Pancreas (tissue), 10 donors: ENCODE measurements around the gene TFE3. TPM values are rescaled to one million over a fixed set of nuclear protein-coding genes. Genes with fewer than 3 reads are reported as not detected.
A peak's percentile ranks its signal among the peaks of the same experiment; 100 is the strongest.

ENCODE experiments used
- ATAC-seq, 4 donors: fragments of 200-7000 bp; cut with Tn5 transposase; one replicate each; pipeline versions ENCODE4 v1.8.0 to v1.9.1; 2020; ENCODE audit warnings: mild to moderate bottlenecking in 4 of 4, moderate library complexity in 4 of 4
- DNase-seq, 6 donors: peaks; one replicate each; pipeline ENCODE4 v3.0.0-alpha.2; 2020
- FAIRE-seq: peaks from 2 replicates; lab custom pipeline; 2012; peaks lifted over from hg19 to GRCh38; lab: Jason Lieb, UNC
- H3K27ac ChIP-seq, 4 donors: fragments of 200-600 bp; sonication (generic); 1 replicate in 3 of 4; 2 replicates in 1 of 4; pipeline versions ENCODE4 v1.5.0 to v1.8.0; 2020
- H3K27me3 ChIP-seq, 4 donors: fragments of 200-600 bp; one replicate each; pipeline ENCODE4 v1.8.0; 2021
- H3K36me3 ChIP-seq, 3 donors: fragments of 200-600 bp; sonication (generic) in 1 of 3; one replicate each; pipeline versions ENCODE4 v1.5.0 to v1.8.0; 2020 to 2021
- H3K4me1 ChIP-seq, 3 donors: fragments of 200-600 bp; one replicate each; pipeline ENCODE4 v1.8.0; 2021
- H3K4me3 ChIP-seq, 4 donors: fragments of 200-600 bp; sonication (generic) in 2 of 4; one replicate each; pipeline versions ENCODE4 v1.5.0 to v1.8.0; 2020 to 2021
- H3K9me3 ChIP-seq, 4 donors: fragments of 200-600 bp; one replicate each; pipeline ENCODE4 v1.8.0; 2021
- WGBS, 2 donors: extraction: QIAGEN DNeasy Blood & Tissue Kit; methylation state at CpG; one replicate each; pipeline ENCODE4 v1.1.7; 2013; 5-methylcytosine and 5-hydroxymethylcytosine counted together
- intact Hi-C, 3 donors: fragments of 100-400 bp; cut with DNase I; formaldehyde crosslinking; loops; one replicate each; pipeline versions ENCODE4 v1.11.1 to v1.14.2; 2022
- polyA plus RNA-seq, 2 donors: library from polyadenylated mRNA; stranded (reverse); fragments of 200-250 nt; gene quantifications; one replicate each; pipeline ENCODE4 v1.2.3, GENCODE V29; 2013
- total RNA-seq, 6 donors: library from RNA; stranded (reverse); fragmentation: NEBNext Ultra II Directional in 4 of 6; extraction: Animal tissue kit (Norgen Biotek cat#: 25700) in 4 of 6; gene quantifications; one replicate each; pipeline versions ENCODE4 v1.2.1 to v1.2.4, GENCODE V29; 2021 to 2023
- TF ChIP-seq, protein P1 (sequence below), 4 donors: fragments of 200-600 bp; sonication (generic) in 3 of 4; IDR thresholded peaks; one replicate each; pipeline versions ENCODE4 v1.5.0 to v1.8.0; 2021; ENCODE audit warnings: antibody characterized with exemption in 4 of 4
- donor health status: healthy with polysubstance abuse.
- donor health status: DM: no; HTN: no; CAD: no; lungs with moderate emphysema.
- donor health status: DM: no; HTN: no; CAD: no.
- donor health status: control.
- donor health status: control.
- donor health status: Bipolar disorder and iron deficiency.
- donor health status: DM: yes; HTN: yes; CAD: no.
- donor health status: DM: no; HTN: no; CAD: no.
- donor health status: DM: no; HTN: no; CAD: no.
- donor health status: DM: yes; HTN: yes; CAD: no.

TFE3 gene
- total and polyA plus RNA-seq, 8 donors = 8.5 to 20.6 (median 13.6) TPM

DNA sequence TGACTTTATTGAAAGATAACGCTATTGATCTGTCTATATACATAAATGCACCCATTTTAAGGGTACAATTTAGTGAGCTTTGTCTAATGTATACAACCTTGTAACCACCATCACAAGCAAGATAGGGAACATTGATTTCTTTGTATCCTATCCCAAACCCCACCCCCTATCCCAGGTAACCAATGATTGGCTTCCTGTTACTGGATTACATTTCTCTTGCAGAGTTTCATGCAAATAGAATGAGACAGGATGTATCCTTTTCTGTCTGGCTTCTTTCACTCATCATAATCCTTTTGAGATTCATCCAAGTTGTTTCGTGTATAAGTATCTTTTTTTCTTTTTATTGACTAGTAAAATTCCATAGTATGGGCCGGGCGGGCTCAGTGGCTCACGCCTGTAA lies 39.5 kb downstream of the TFE3 start:
- no peak for FAIRE-seq
- H3K4me3 ChIP-seq = no peak overlapping the region
- no peaks in the 10 kb centered on the region for H3K27me3 ChIP-seq
- no peak for ATAC-seq
- no peak for DNase-seq
- H3K27ac ChIP-seq = no peak overlapping the region
- no peaks in the 10 kb centered on the region for H3K9me3 ChIP-seq
- no peaks in the 10 kb centered on the region for H3K4me1 ChIP-seq
- no peaks in the 10 kb centered on the region for H3K36me3 ChIP-seq
- TF ChIP-seq, protein P1, sequence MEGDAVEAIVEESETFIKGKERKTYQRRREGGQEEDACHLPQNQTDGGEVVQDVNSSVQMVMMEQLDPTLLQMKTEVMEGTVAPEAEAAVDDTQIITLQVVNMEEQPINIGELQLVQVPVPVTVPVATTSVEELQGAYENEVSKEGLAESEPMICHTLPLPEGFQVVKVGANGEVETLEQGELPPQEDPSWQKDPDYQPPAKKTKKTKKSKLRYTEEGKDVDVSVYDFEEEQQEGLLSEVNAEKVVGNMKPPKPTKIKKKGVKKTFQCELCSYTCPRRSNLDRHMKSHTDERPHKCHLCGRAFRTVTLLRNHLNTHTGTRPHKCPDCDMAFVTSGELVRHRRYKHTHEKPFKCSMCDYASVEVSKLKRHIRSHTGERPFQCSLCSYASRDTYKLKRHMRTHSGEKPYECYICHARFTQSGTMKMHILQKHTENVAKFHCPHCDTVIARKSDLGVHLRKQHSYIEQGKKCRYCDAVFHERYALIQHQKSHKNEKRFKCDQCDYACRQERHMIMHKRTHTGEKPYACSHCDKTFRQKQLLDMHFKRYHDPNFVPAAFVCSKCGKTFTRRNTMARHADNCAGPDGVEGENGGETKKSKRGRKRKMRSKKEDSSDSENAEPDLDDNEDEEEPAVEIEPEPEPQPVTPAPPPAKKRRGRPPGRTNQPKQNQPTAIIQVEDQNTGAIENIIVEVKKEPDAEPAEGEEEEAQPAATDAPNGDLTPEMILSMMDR (IDR thresholded peaks at IDR 0.05) = no peak
- WGBS, 2 donors = 76 to 78% methylated on average over 5 of the region's 5 CpGs
- intact Hi-C loops = no loop called here

DNA sequence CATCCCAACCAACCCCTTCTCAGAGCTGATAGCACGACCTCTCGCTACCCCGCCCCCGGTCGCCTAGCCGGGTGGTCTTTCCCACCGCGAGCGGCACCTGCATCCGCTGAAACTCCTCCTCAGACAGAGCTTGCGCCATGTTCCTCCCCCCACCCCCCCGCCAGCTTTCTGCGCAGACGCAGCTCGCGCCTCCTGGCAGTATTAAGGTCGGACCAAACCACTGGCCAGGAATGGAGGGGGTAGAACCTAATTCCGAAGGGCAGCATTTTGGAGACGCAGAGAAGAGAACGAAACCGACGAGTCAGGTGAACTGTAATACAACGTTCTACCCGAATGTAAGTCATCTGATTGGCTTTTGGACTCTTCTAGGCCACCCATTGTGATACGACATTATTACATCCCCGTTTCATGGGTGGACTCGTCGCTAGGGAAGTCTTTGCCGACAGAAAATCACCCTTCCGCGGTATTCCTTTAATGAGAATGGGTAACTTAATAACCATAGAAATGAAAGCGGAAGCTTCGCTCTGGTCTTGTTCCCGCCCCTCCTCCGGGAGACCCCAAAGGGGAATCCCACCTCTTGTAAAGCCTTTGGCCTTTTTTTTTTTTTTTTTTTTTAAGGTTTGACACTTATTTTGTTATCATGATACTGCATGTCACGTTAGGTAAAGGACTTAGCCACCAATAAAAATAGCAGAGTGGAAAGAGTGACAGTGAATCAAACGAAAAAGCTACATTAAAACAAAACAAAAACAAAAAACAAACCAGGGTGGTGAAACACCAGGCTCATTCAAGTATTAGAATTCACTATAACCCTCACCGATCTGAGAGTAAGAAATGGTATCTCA lies 40.8 kb downstream of the TFE3 start, which contains the start of gene GRIPAP1:
GRIPAP1 (minus strand) TSS at position 174 of the 845 bp plus-strand sequence; CDS start at position 139, 35 bp downstream.
- Histone ChIP-seq H3K9me3 (no peaks in the 10 kb centered on the region), H3K4me1 (no peaks in the 10 kb centered on the region), H3K4me3 (peak within 1 kb of the TSS; percentile 33 to 63 (median 53)), H3K27ac (peak within 1 kb of the TSS; percentile 65 to 87 (median 79)), H3K36me3 (no peaks in the 10 kb centered on the region), H3K27me3 (no peaks in the 10 kb centered on the region)
- TF ChIP-seq, protein P1 (IDR thresholded peaks at IDR 0.05) = no peak
- ATAC-seq (peak; percentile 96 to 97 (median 96)), FAIRE-seq (peak; percentile 92), DNase-seq (peak; percentile 72 to 85 (median 74))
- 1 to 27% methylated on average over 38 of the region's 38 CpGs for WGBS, 2 donors
- intact Hi-C loops = no loop called here

DNA sequence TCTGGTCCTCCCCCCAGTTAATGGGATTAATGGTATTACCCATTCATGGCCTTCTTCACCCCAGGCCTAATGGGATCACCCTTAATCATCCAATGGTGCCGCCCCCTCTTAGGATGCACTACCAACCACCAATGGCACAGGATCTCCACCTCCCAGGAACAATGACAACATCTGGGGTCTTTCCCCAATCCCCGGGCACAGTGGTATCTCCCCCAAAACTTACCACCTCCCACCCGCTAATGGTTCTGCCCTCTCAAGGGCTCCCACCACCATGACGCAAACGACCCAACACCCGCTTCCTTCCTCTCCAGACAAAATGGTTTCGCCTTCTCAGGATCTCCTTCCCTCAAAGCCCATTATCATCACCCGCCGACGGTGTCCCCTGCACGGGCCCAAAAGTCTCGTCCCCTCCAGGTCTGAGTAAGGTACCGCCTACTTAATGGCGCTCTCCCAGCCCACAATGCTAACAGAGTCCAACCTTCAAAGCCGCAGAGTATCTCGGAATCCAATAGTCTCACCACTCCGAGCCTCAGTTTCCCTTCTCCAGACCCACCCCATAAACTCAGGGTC lies 41.6 kb downstream of the TFE3 start:
- Histone ChIP-seq H3K4me3 (peak overlapping the region; percentile 33 to 63 (median 53)), H3K27me3 (no peaks in the 10 kb centered on the region), H3K36me3 (no peaks in the 10 kb centered on the region), H3K4me1 (no peaks in the 10 kb centered on the region), H3K27ac (peak overlapping the region in 3 of 4 donors; percentile 72 to 87 (median 86)), H3K9me3 (no peaks in the 10 kb centered on the region)
- 1 to 31% methylated on average over 17 of the region's 17 CpGs for WGBS, 2 donors
- ATAC-seq (peak; percentile 13 to 38 (median 22)), FAIRE-seq (no peak), DNase-seq (peak in 2 of 6 donors; percentile 13 to 15)
- intact Hi-C loops = no loop called here
- TF ChIP-seq, protein P1 (IDR thresholded peaks at IDR 0.05) = no peak

DNA sequence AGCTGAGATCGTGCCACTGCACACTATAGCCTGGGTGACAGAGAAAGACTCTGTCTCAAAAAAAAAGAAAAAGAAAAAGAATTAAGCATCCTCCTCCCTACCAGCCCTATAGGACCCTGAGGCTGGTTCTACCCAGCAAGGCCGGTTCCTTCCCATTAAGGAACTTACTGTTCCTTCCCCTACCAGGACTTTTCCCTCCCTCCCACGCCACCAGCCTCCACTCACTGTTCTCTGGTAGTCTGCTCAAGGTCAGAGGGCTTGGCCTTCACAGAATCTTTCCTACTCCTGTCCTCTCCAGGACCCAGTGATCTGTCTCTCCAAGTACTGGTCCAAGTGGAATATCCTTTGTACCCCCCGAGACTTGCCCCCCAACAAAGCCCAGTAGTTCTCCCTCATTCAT lies 42.5 kb downstream of the TFE3 start:
- no peaks in the 10 kb centered on the region for H3K36me3 ChIP-seq
- no peak overlapping the region for H3K27ac ChIP-seq
- no peak overlapping the region for H3K4me3 ChIP-seq
- ATAC-seq (no peak), DNase-seq (no peak), FAIRE-seq (no peak)
- no peaks in the 10 kb centered on the region for H3K4me1 ChIP-seq
- WGBS, 2 donors = 75 to 95% methylated on average over 4 of the region's 4 CpGs
- no peaks in the 10 kb centered on the region for H3K9me3 ChIP-seq
- intact Hi-C loops = no loop called here
- TF ChIP-seq, protein P1 (IDR thresholded peaks at IDR 0.05) = no peak
- no peaks in the 10 kb centered on the region for H3K27me3 ChIP-seq
